Aorta (tissue), 5 donors: ENCODE results near the gene SZT2. TPM values are rescaled to one million over a fixed set of nuclear protein-coding genes. Genes with fewer than 3 reads are reported as not detected.
"Not testable (repeated sequence)": the region's sequence is repeated elsewhere in the genome, so short reads cannot be mapped to it uniquely, and the experiment has no call there.

ENCODE experiments used
- ATAC-seq: fragments of 200-7000 bp; cut with Tn5 transposase; one replicate; pipeline ENCODE4 v1.9.1; 2022; ENCODE audit warnings: moderate library complexity; ENCODE audit not compliant: low FRiP score
- DNase-seq, 2 donors: peaks; one replicate each; pipeline ENCODE4 v3.0.0-alpha.2; 2020
- H3K27ac ChIP-seq, 2 donors: one replicate each; pipeline ENCODE4 v1.5.1; 2013; ENCODE audit warnings: low read length in 2 of 2, mild to moderate bottlenecking in 2 of 2, moderate library complexity in 2 of 2, control low read depth in 1 of 2, inconsistent platforms in 1 of 2, low read depth in 1 of 2
- H3K27me3 ChIP-seq, 2 donors: one replicate each; pipeline ENCODE4 v1.6.1; 2013; ENCODE audit warnings: control low read depth in 1 of 2, low read length in 1 of 2, mild to moderate bottlenecking in 1 of 2, moderate library complexity in 1 of 2; ENCODE audit not compliant: insufficient read depth in 2 of 2, control insufficient read depth in 1 of 2
- H3K36me3 ChIP-seq, 2 donors: one replicate each; pipeline ENCODE4 v1.6.1; 2013; ENCODE audit warnings: control low read depth in 1 of 2, low read length in 1 of 2, mild to moderate bottlenecking in 1 of 2; ENCODE audit not compliant: insufficient read depth in 2 of 2, control insufficient read depth in 1 of 2
- H3K4me1 ChIP-seq, 2 donors: one replicate each; pipeline ENCODE4 v1.6.1; 2013; ENCODE audit warnings: low read length in 2 of 2, control low read depth in 1 of 2, mild to moderate bottlenecking in 1 of 2, moderate library complexity in 1 of 2; ENCODE audit not compliant: insufficient read depth in 2 of 2, control insufficient read depth in 1 of 2
- H3K4me3 ChIP-seq, 2 donors: one replicate each; pipeline ENCODE4 v1.5.1; 2013; ENCODE audit warnings: low read length in 2 of 2, control low read depth in 1 of 2, mild to moderate bottlenecking in 1 of 2
- H3K9me3 ChIP-seq: one replicate; pipeline ENCODE4 v1.6.1; 2013; ENCODE audit warnings: mild to moderate bottlenecking, low read length; ENCODE audit not compliant: control insufficient read depth
- WGBS, 2 donors: extraction: QIAGEN DNeasy Blood & Tissue Kit; methylation state at CpG; one replicate each; pipeline ENCODE4 v1.1.7; 2013; 5-methylcytosine and 5-hydroxymethylcytosine counted together
- intact Hi-C, 2 donors: fragments of 100-400 bp; cut with DNase I; formaldehyde crosslinking; loops; one replicate each; pipeline versions ENCODE4 v1.14.2 to v1.15.0; 2022
- polyA plus RNA-seq, 2 donors: library from polyadenylated mRNA; stranded (reverse); fragments of 200-250 nt; gene quantifications; one replicate each; pipeline ENCODE4 v1.2.3, GENCODE V29; 2013
- total RNA-seq, 2 donors: library from RNA; stranded (reverse); fragmentation: NEBNext Ultra II Directional; extraction: Animal tissue kit (Norgen Biotek cat#: 25700); gene quantifications; one replicate each; pipeline ENCODE4 v1.2.1, GENCODE V29; 2021
- donor health status: healthy with polysubstance abuse.
- donor health status: Bipolar disorder and iron deficiency.
- donor health status: DM: no; HTN: no; CAD: no.
- donor health status: DM: no; HTN: no; CAD: no.
- donor health status: DM: yes; HTN: yes; CAD: no.

The SZT2 gene
- total and polyA plus RNA-seq, 4 donors = 5.6 to 91.5 (median 46.6) TPM

GRCh38 chr1:43392702-43393101, 3.0 kb downstream of the SZT2 start:
- ATAC-seq (no peak), DNase-seq (no peak)
- Histone ChIP-seq H3K27ac (no peak overlapping the region), H3K27me3 (no peaks in the 10 kb centered on the region), H3K4me1 (peaks cover 0 to 11% of the 10 kb centered on the region in 2 donors), H3K36me3 (no peaks in the 10 kb centered on the region), H3K4me3 (no peak overlapping the region), H3K9me3 (no peaks in the 10 kb centered on the region)
- intact Hi-C loops = no loop called here
- WGBS, 2 donors = 66 to 86% methylated on average over 3 of the region's 3 CpGs

- no peak for DNase-seq
- Histone ChIP-seq H3K27me3 (no peaks in the 10 kb centered on the region), H3K9me3 (no peaks in the 10 kb centered on the region), H3K4me3 (no peak overlapping the region), H3K36me3 (no peaks in the 10 kb centered on the region), H3K4me1 (peaks cover 0 to 2% of the 10 kb centered on the region in 2 donors), H3K27ac (no peak overlapping the region)
- ATAC-seq = no peak
- intact Hi-C loops = no loop called here
- 86 to 87% methylated on average over 4 of the region's 4 CpGs for WGBS, 2 donors
These were observed 5.8 kb downstream of the SZT2 start for GRCh38 chr1:43395523-43395922.

GRCh38 chr1:43396059-43396458, 6.4 kb downstream of the SZT2 start:
- H3K4me1 ChIP-seq = no peaks in the 10 kb centered on the region
- H3K4me3 ChIP-seq = no peak overlapping the region
- WGBS, 2 donors = 54 to 66% methylated on average over 1 of the region's 1 CpG
- ATAC-seq (no peak), DNase-seq (no peak)
- H3K9me3 ChIP-seq = no peaks in the 10 kb centered on the region
- H3K27me3 ChIP-seq = no peaks in the 10 kb centered on the region
- no peak overlapping the region for H3K27ac ChIP-seq
- H3K36me3 ChIP-seq = no peaks in the 10 kb centered on the region
- intact Hi-C loops = no loop called here

- no peak for DNase-seq
- WGBS, 2 donors = 95% methylated on average over 3 of the region's 3 CpGs
- no peaks in the 10 kb centered on the region for H3K9me3 ChIP-seq
- no peak for ATAC-seq
- H3K36me3 ChIP-seq = no peaks in the 10 kb centered on the region
- no peaks in the 10 kb centered on the region for H3K27me3 ChIP-seq
- H3K4me3 ChIP-seq = no peak overlapping the region
- H3K4me1 ChIP-seq = no peaks in the 10 kb centered on the region
- H3K27ac ChIP-seq = no peak overlapping the region
- intact Hi-C loops = no loop called here
These were observed 8.5 kb downstream of the SZT2 start for GRCh38 chr1:43398227-43398626.

- H3K4me3 ChIP-seq, ATAC-seq, intact Hi-C loops, H3K4me1 ChIP-seq, H3K36me3 ChIP-seq, H3K9me3 ChIP-seq, H3K27me3 ChIP-seq, H3K27ac ChIP-seq, DNase-seq: not testable (repeated sequence)
- 97 to 98% methylated on average over 9 of the region's 9 CpGs for WGBS, 2 donors
These were observed 10.7 kb downstream of the SZT2 start for GRCh38 chr1:43400441-43400840.

- H3K36me3 ChIP-seq = peaks cover 3 to 5% of the 10 kb centered on the region in 2 donors
- H3K4me3 ChIP-seq = no peak overlapping the region
- intact Hi-C loops = no loop called here
- H3K9me3 ChIP-seq = no peaks in the 10 kb centered on the region
- H3K27ac ChIP-seq = no peak overlapping the region
- WGBS, 2 donors = 85 to 86% methylated on average over 6 of the region's 6 CpGs
- ATAC-seq (no peak), DNase-seq (no peak)
- no peaks in the 10 kb centered on the region for H3K4me1 ChIP-seq
- no peaks in the 10 kb centered on the region for H3K27me3 ChIP-seq
These were observed 12.6 kb downstream of the SZT2 start for GRCh38 chr1:43402089-43402865.

- Histone ChIP-seq H3K36me3 (peaks cover 3 to 5% of the 10 kb centered on the region in 2 donors), H3K4me1 (no peaks in the 10 kb centered on the region), H3K27me3 (no peaks in the 10 kb centered on the region), H3K4me3 (no peak overlapping the region), H3K9me3 (no peaks in the 10 kb centered on the region), H3K27ac (no peak overlapping the region)
- 97% methylated on average over 6 of the region's 6 CpGs for WGBS, 2 donors
- intact Hi-C loops = no loop called here
- DNase-seq (peak in 1 of 2 donors; percentile 22), ATAC-seq (no peak)
These were observed 14.7 kb downstream of the SZT2 start for GRCh38 chr1:43404353-43404752.

- peaks cover 3 to 5% of the 10 kb centered on the region in 2 donors for H3K36me3 ChIP-seq
- intact Hi-C loops = no loop called here
- no peak overlapping the region for H3K27ac ChIP-seq
- H3K9me3 ChIP-seq = no peaks in the 10 kb centered on the region
- DNase-seq = no peak
- H3K4me3 ChIP-seq = no peak overlapping the region
- no peaks in the 10 kb centered on the region for H3K4me1 ChIP-seq
- WGBS, 2 donors = 89 to 92% methylated on average over 6 of the region's 6 CpGs
- H3K27me3 ChIP-seq = no peaks in the 10 kb centered on the region
- no peak for ATAC-seq
These were observed 15.6 kb downstream of the SZT2 start for GRCh38 chr1:43405219-43405875.

GRCh38 chr1:43405876-43406234, 16.2 kb downstream of the SZT2 start:
- 92 to 95% methylated on average over 2 of the region's 2 CpGs for WGBS, 2 donors
- no peaks in the 10 kb centered on the region for H3K27me3 ChIP-seq
- intact Hi-C loops = no loop called here

More at GRCh38 chr1:43405876-43406234, 16.2 kb downstream of the SZT2 start:
- no peaks in the 10 kb centered on the region for H3K4me1 ChIP-seq
- no peak overlapping the region for H3K4me3 ChIP-seq
- DNase-seq (peak in 1 of 2 donors; percentile 13), ATAC-seq (no peak)
- H3K36me3 ChIP-seq = peaks cover 3 to 5% of the 10 kb centered on the region in 2 donors
- H3K27ac ChIP-seq = no peak overlapping the region
- H3K9me3 ChIP-seq = no peaks in the 10 kb centered on the region
